RWPE2 (cell line): ENCODE results near the gene TBKBP1.

Experiments
- ATAC-seq: fragments of 200-7000 bp; cut with Tn5 transposase; 3 replicates; pipeline ENCODE4 v1.9.1; 2021; ENCODE audit warnings: low read depth
- DNase-seq: peaks from one replicate; pipeline ENCODE4 v3.0.0-alpha.2; 2020; ENCODE audit warnings: low spot score
- H3K27ac ChIP-seq: fragments of 450-650 bp; 2 replicates; pipeline ENCODE4 v1.5.1; 2017; ENCODE audit warnings: mild to moderate bottlenecking; ENCODE audit not compliant: poor library complexity, severe bottlenecking
- H3K27me3 ChIP-seq: fragments of 250-450 bp; sonication (Bioruptor Pico); 2 replicates; pipeline ENCODE4 v1.5.1; 2021; ENCODE audit warnings: mild to moderate bottlenecking, moderate library complexity; ENCODE audit not compliant: insufficient read depth, poor library complexity, severe bottlenecking
- H3K36me3 ChIP-seq: fragments of 250-450 bp; sonication (Bioruptor Pico); 2 replicates; pipeline ENCODE4 v1.5.1; 2020; ENCODE audit warnings: low read depth, mild to moderate bottlenecking, moderate library complexity
- H3K4me1 ChIP-seq: fragments of 250-450 bp; sonication (Bioruptor Pico); 2 replicates; pipeline ENCODE4 v1.5.1; 2021; ENCODE audit warnings: mild to moderate bottlenecking, moderate library complexity; ENCODE audit not compliant: insufficient read depth, poor library complexity, severe bottlenecking
- H3K4me3 ChIP-seq: fragments of 250-450 bp; sonication (Bioruptor Pico); 2 replicates; pipeline ENCODE4 v1.5.1; 2021; ENCODE audit warnings: mild to moderate bottlenecking, moderate library complexity; ENCODE audit not compliant: severe bottlenecking
- H3K9me3 ChIP-seq: fragments of 250-450 bp; sonication (Bioruptor Pico); 2 replicates; pipeline ENCODE4 v1.5.1; 2021; ENCODE audit warnings: mild to moderate bottlenecking, moderate library complexity; ENCODE audit not compliant: severe bottlenecking
- CTCF ChIP-seq: fragments of 450-650 bp; IDR thresholded peaks from one replicate; pipeline ENCODE4 v1.5.1; 2017; ENCODE audit warnings: mild to moderate bottlenecking, moderate library complexity; ENCODE audit not compliant: poor library complexity, severe bottlenecking

The TBKBP1 gene

GRCh38 chr17:47650525-47651522 is 43.1 kb upstream of the TBKBP1 start:
- DNase-seq, result peak; percentile 99
- TF ChIP-seq CTCF, result no peak
- H3K4me3 ChIP-seq, result peak overlapping the region; percentile 81
- peaks cover 22% of the 10 kb centered on the region for H3K4me1 ChIP-seq
- H3K36me3 ChIP-seq, result peaks cover 52% of the 10 kb centered on the region
- no peaks in the 10 kb centered on the region for H3K27me3 ChIP-seq
- peak; percentile 55 for ATAC-seq
- no peaks in the 10 kb centered on the region for H3K9me3 ChIP-seq
- H3K27ac ChIP-seq, result peak overlapping the region; percentile 85

- no peak for TF ChIP-seq CTCF
- H3K27ac ChIP-seq, result peak overlapping the region; percentile 85
- H3K36me3 ChIP-seq, result peaks cover 61% of the 10 kb centered on the region
- no peak overlapping the region for H3K4me3 ChIP-seq
- DNase-seq (no peak), ATAC-seq (no peak)
- H3K4me1 ChIP-seq, result peaks cover 22% of the 10 kb centered on the region
- no peaks in the 10 kb centered on the region for H3K9me3 ChIP-seq
- H3K27me3 ChIP-seq, result no peaks in the 10 kb centered on the region
Observed at GRCh38 chr17:47651704-47652103, 42.3 kb upstream of the TBKBP1 start.

- Histone ChIP-seq H3K9me3 (no peaks in the 10 kb centered on the region), H3K36me3 (peaks cover 70% of the 10 kb centered on the region), H3K27me3 (no peaks in the 10 kb centered on the region), H3K27ac (peak overlapping the region; percentile 85), H3K4me3 (no peak overlapping the region), H3K4me1 (peaks cover 22% of the 10 kb centered on the region)
- no peak for DNase-seq
- no peak for ATAC-seq
- no peak for TF ChIP-seq CTCF
Observed at GRCh38 chr17:47652570-47652969, 41.4 kb upstream of the TBKBP1 start.

- Histone ChIP-seq H3K36me3 (peaks cover 78% of the 10 kb centered on the region), H3K27me3 (no peaks in the 10 kb centered on the region), H3K27ac (no peak overlapping the region), H3K4me1 (peaks cover 19% of the 10 kb centered on the region), H3K4me3 (no peak overlapping the region), H3K9me3 (no peaks in the 10 kb centered on the region)
- ATAC-seq, result no peak
- TF ChIP-seq CTCF, result no peak
- DNase-seq, result no peak
Observed at GRCh38 chr17:47653442-47653841, 40.5 kb upstream of the TBKBP1 start.

GRCh38 chr17:47654991-47655390 is 39.0 kb upstream of the TBKBP1 start:
- TF ChIP-seq CTCF, result no peak
- Histone ChIP-seq H3K27ac (no peak overlapping the region), H3K9me3 (no peaks in the 10 kb centered on the region), H3K4me1 (peaks cover 16% of the 10 kb centered on the region), H3K27me3 (no peaks in the 10 kb centered on the region), H3K4me3 (no peak overlapping the region), H3K36me3 (peaks cover 94% of the 10 kb centered on the region)
- ATAC-seq (no peak), DNase-seq (no peak)
